NT2/D1 (cell line): ENCODE data around the gene FRAT1.

Experiments
- DNase-seq: peaks from one replicate; pipeline ENCODE4 v3.0.0-alpha.2; 2011; ENCODE audit warnings: low read depth, low spot score
- H3K27me3 ChIP-seq: 2 replicates; pipeline ENCODE4 v1.6.0; 2011; ENCODE audit warnings: mild to moderate bottlenecking; ENCODE audit not compliant: insufficient read length, insufficient read depth
- H3K36me3 ChIP-seq: 2 replicates; pipeline ENCODE4 v1.6.1; 2011; ENCODE audit warnings: mild to moderate bottlenecking, low read length, mixed read lengths; ENCODE audit not compliant: insufficient read depth, insufficient read length
- H3K4me1 ChIP-seq: 2 replicates; pipeline ENCODE4 v1.5.1; 2011; ENCODE audit not compliant: insufficient read depth, insufficient read length
- H3K4me3 ChIP-seq: 2 replicates; pipeline ENCODE4 v1.5.1; 2011; ENCODE audit warnings: low read depth; ENCODE audit not compliant: insufficient read length
- H3K9ac ChIP-seq: 2 replicates; pipeline ENCODE4 v1.6.0; 2011; ENCODE audit warnings: low read depth; ENCODE audit not compliant: insufficient read length
- H3K9me3 ChIP-seq: 2 replicates; pipeline ENCODE4 v1.5.1; 2011; ENCODE audit warnings: mild to moderate bottlenecking, low read length; ENCODE audit not compliant: insufficient read depth
- SUZ12 ChIP-seq: IDR thresholded peaks from 2 replicates; pipeline ENCODE4 v1.6.1; 2011; ENCODE audit not compliant: insufficient read length, insufficient read depth; ENCODE audit errors: extremely low read depth
- YY1 ChIP-seq: IDR thresholded peaks from 2 replicates; pipeline ENCODE4 v1.6.1; 2011; ENCODE audit not compliant: insufficient read length, insufficient read depth
- ZNF274 ChIP-seq: IDR thresholded peaks from 2 replicates; pipeline ENCODE4 v1.6.1; 2011; ENCODE audit warnings: mild to moderate bottlenecking, low read depth, low read length

The FRAT1 gene

DNA sequence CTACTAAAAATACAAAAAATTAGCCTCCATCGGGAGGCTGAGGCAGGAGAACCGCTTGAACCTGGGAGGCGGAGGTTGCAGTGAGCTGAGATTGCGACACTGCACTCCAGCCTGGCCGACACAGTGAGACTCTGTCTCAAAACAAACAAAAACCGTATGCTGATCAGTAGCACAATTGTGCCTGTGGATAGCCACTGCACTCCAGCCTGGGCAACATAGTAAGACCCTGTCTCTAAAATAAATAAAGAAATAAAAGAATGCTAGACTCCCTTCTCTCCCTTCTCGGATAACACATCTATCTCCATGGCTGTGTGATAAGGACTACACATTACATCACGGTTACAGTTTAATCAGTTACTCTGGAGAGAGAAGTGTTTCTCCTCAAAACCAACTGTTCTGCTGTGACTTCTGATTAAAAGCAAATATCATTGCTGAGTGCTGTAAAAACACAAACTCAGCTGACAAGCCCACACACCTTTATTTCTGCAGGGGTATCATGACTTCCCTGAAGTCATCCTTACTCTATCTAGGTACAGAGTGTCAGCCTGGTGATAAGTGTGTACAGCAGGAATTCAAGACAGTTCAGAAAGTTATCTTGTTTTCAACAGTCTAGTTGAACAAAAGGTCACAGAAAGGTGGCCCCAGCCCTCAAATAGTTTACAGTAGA lies 21.4 kb upstream of the FRAT1 start:
- Histone ChIP-seq H3K9me3 (no peaks in the 10 kb centered on the region), H3K27me3 (no peaks in the 10 kb centered on the region), H3K9ac (no peak overlapping the region)

DNA sequence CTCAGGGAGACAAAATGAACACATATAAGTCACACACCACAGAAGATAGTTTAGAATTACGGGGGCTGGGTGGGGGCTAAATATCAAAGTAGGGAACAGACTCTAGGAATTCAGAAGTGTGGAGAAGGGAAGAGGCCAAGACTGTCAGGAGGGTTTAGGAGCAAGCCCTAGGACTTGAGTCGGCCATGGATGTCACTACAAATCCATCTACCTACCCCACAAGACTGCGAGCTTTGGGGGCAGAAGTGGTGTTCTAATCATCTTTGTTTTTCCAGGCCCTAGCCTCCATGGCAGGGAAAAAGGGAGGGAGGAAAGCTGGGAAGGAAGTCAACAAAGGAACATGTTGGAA lies 20.9 kb upstream of the FRAT1 start:
- Histone ChIP-seq H3K9me3 (no peaks in the 10 kb centered on the region), H3K9ac (no peak overlapping the region), H3K4me3 (no peak overlapping the region), H3K27me3 (no peaks in the 10 kb centered on the region), H3K4me1 (no peaks in the 10 kb centered on the region), H3K36me3 (no peaks in the 10 kb centered on the region)
- DNase-seq: no peak
- no peak for TF ChIP-seq YY1

More for the DNA sequence above, 21.4 kb upstream of the FRAT1 start:
- no peak overlapping the region for H3K4me3 ChIP-seq
- H3K4me1 ChIP-seq: no peaks in the 10 kb centered on the region
- no peak for DNase-seq
- no peak for TF ChIP-seq ZNF274
- TF ChIP-seq YY1: no peak
- TF ChIP-seq SUZ12: no peak
- H3K36me3 ChIP-seq: no peaks in the 10 kb centered on the region

DNA sequence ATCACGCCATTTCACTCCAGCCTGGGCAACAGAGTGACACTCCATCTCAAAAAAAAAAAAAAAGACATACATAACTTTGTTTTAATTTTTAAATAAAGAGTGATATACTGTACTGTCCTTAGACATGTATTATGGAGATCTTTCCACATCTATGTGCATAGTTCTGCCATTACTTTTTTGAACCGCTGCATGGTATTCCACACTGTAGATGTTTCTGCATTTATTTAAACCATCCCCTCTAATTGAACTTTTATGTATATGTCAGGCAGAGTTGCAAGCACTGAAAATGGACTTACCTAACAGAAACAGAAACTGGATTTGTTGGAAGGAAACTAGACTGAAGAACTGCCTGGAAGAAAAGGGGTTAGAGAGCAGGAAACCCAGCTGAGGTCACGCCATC lies 18.1 kb upstream of the FRAT1 start:
- Histone ChIP-seq H3K27me3 (no peaks in the 10 kb centered on the region), H3K36me3 (no peaks in the 10 kb centered on the region), H3K4me1 (no peaks in the 10 kb centered on the region), H3K9me3 (no peaks in the 10 kb centered on the region), H3K9ac (no peak overlapping the region), H3K4me3 (no peak overlapping the region)
- TF ChIP-seq ZNF274: no peak
- no peak for TF ChIP-seq SUZ12
- TF ChIP-seq YY1: no peak
- DNase-seq: no peak

DNA sequence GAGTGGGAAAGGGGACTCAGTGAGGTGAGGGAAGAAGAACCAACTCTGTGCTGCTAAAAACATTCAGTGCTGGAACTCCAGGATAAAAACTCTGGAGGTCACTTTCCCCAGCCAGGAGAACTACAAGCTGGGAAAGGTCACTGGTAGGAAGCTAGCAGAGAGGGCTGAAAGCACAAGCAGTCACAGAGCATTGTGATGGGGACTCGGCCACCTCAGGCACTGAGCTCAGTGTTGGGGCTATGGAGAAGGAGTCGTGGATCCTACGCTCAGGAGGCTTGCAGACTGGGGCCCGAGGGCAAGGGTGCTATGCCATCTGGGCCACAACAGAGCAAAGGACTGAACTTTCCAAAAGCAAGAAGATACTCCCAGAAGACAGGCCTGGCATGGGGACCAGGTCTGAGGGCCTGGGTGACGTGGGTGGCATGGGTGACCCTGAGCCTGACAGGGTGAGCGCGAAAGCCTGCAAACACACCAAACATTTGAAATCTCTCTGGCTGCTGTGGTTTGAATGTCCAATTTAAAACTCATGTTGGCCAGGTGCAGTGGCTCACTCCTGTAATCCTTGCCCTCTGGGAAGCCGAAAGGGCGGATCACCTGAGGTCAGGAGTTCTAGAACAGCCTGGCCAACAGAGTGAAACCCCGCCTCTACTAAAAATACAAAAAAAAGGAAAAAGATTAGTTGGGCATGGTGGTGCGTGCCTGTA lies 16.8 kb upstream of the FRAT1 start:
- Histone ChIP-seq H3K36me3 (no peaks in the 10 kb centered on the region), H3K4me1 (no peaks in the 10 kb centered on the region), H3K27me3 (no peaks in the 10 kb centered on the region), H3K9me3 (no peaks in the 10 kb centered on the region), H3K4me3 (no peak overlapping the region), H3K9ac (no peak overlapping the region)
- no peak for DNase-seq
- TF ChIP-seq ZNF274: no peak
- TF ChIP-seq SUZ12: no peak
- no peak for TF ChIP-seq YY1

DNA sequence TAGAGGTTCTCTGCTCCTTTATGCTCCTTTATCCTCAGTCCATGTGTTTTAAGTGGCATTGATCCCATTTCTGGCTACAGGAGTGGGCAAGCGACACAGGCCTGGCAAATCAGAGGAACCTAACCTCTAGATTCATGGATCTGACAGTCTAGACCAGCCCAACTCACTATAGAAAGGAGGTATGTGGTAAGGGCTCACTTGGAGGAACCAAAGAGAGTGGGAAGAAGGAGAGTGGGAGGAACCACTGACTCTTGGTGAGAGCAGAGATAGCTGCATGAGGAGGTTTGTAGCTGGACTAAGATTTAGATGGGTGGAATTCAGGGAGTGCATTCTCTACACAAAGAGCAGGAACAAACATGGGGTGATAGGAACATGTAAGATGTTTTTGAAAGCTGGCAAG lies 11.6 kb upstream of the FRAT1 start:
- no peak for DNase-seq
- H3K9ac ChIP-seq: no peak overlapping the region

DNA sequence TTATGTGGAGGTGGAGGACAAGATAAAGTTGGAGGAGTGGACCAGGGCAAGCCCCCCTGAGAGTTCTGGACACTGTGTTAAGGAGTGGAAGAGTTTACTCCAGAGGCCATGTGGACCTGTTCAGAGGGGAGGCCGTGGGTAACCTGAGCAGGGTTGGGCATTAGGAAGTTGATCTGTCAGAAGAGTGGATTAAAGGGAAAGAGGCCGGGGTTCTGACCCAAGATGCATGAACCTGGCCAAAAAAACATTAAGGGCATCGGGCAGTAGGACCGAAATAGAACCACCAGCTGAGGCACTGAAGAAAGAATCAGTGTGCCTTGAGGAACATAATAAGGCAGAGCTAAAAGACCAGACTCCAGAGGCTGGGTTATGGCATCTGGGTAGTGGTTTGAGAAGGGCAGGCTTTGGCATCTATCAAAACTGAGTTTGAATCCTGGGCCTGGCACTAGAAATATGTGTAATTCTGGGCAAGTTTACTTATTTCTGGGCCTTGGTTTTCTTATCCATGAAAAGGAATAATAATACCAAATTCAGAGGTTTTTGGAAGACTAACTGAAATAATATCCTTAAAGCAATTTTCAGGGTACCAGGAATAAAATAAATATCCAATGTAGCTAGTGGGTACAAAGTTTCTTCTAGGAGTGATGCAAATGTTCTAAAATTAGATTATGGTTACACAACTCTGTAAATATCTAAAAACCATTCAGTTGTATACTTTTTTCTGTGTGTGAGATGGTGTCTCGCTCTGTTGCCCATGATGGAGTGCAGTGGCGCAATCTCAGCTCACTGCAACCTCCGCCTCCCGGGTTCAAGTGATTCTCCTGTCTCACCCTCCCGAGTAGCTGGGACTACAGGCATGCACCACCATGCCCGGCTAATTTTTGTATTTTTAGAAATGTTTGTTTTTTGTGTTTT lies 10.9 kb upstream of the FRAT1 start:
- DNase-seq: no peak
- Histone ChIP-seq H3K36me3 (no peaks in the 10 kb centered on the region), H3K4me1 (no peaks in the 10 kb centered on the region), H3K4me3 (no peak overlapping the region), H3K9me3 (no peaks in the 10 kb centered on the region), H3K9ac (no peak overlapping the region), H3K27me3 (no peaks in the 10 kb centered on the region)
- TF ChIP-seq YY1 (no peak), SUZ12 (no peak), ZNF274 (no peak)

More for the DNA sequence above, 11.6 kb upstream of the FRAT1 start:
- Histone ChIP-seq H3K4me3 (no peak overlapping the region), H3K9me3 (no peaks in the 10 kb centered on the region), H3K4me1 (no peaks in the 10 kb centered on the region), H3K36me3 (no peaks in the 10 kb centered on the region), H3K27me3 (no peaks in the 10 kb centered on the region)
- TF ChIP-seq YY1: no peak
- TF ChIP-seq ZNF274: no peak
- TF ChIP-seq SUZ12: no peak

DNA sequence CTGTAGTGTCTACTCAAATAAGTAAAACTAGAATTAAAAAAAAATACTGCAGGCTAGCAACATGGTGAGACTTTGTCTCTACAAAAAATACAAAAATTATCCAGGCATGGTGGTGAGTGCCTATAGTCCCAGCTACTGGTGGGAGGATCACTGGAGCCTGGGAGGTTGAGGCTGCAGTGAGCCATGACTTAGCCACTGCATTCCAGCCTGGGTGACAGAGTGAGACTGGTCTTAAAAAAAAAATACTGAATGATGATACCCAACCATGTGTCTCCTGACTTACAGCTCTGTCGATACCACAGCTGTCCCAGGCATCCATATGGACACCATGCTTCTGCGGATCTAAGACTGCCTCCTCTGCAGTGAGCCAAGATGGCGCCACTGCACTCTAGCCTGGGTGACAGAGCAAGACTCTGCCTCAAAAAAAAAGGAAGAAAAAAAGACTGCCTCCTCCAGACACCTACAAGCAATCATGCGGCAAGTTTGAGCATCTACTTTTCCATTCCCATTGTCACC lies 7.9 kb upstream of the FRAT1 start:
- TF ChIP-seq YY1 (no peak), ZNF274 (no peak), SUZ12 (no peak)
- Histone ChIP-seq H3K4me3 (no peak overlapping the region), H3K9ac (no peak overlapping the region), H3K27me3 (peaks cover 4% of the 10 kb centered on the region), H3K4me1 (no peaks in the 10 kb centered on the region), H3K36me3 (no peaks in the 10 kb centered on the region), H3K9me3 (no peaks in the 10 kb centered on the region)
- no peak for DNase-seq
